ENCODE data around the gene CERK.

DNA sequence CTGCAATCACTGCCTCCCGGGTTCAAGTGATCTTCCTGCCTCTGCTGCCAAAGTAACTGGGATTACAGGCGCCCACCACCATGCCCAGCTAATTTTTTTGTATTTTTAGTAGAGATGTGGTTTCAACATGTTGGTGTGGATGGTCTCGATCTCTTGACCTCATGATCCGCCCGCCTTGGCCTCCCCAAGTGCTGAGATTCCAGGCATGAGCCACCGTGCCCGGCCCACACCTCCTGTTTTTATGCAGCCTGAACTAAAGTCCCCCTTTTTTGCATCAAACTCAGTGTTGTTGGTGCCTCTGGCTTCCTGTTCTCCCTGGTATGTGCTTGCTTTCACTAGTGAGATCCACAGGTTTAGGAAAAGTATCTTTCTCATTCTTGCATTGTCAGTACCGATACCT lies 28.6 kb upstream of the CERK start:
- TF ChIP-seq, protein P1, sequence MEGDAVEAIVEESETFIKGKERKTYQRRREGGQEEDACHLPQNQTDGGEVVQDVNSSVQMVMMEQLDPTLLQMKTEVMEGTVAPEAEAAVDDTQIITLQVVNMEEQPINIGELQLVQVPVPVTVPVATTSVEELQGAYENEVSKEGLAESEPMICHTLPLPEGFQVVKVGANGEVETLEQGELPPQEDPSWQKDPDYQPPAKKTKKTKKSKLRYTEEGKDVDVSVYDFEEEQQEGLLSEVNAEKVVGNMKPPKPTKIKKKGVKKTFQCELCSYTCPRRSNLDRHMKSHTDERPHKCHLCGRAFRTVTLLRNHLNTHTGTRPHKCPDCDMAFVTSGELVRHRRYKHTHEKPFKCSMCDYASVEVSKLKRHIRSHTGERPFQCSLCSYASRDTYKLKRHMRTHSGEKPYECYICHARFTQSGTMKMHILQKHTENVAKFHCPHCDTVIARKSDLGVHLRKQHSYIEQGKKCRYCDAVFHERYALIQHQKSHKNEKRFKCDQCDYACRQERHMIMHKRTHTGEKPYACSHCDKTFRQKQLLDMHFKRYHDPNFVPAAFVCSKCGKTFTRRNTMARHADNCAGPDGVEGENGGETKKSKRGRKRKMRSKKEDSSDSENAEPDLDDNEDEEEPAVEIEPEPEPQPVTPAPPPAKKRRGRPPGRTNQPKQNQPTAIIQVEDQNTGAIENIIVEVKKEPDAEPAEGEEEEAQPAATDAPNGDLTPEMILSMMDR (IDR thresholded peaks at IDR 0.05), result no peak
- no peak for TF ChIP-seq POLR2A (IDR thresholded peaks at IDR 0.05)

All from heart left ventricle (tissue), 13 donors.